ENCODE measurements around the gene DIS3L.

The DIS3L gene

GRCh38 chr15:66278671-66279070 lies 14.7 kb upstream of the DIS3L start:
- no peak overlapping the region for H3K4me3 ChIP-seq (replicated peaks; ENCODE audit: low read depth, low read length)
- no peak for TF ChIP-seq CTCF (IDR thresholded peaks at IDR 0.05; ENCODE audit: low read length, missing control alignments)
- no peak for DNase-seq (ENCODE audit: low read depth)

GRCh38 chr15:66284271-66284670 lies 9.1 kb upstream of the DIS3L start:
- DNase-seq (ENCODE audit: low read depth): no peak
- no peak for TF ChIP-seq CTCF (IDR thresholded peaks at IDR 0.05; ENCODE audit: low read length, missing control alignments)
- no peak overlapping the region for H3K4me3 ChIP-seq (replicated peaks; ENCODE audit: low read depth, low read length)

- H3K4me3 ChIP-seq (replicated peaks; ENCODE audit: low read depth, low read length): no peak overlapping the region
- peak; percentile 3 for DNase-seq (ENCODE audit: low read depth)
- no peak for TF ChIP-seq CTCF (IDR thresholded peaks at IDR 0.05; ENCODE audit: low read length, missing control alignments)
Observed at GRCh38 chr15:66285533-66286280, 7.7 kb upstream of the DIS3L start.

- TF ChIP-seq CTCF (IDR thresholded peaks at IDR 0.05; ENCODE audit: low read length, missing control alignments): peak; percentile 56
- DNase-seq (ENCODE audit: low read depth): peak; percentile 46
- H3K4me3 ChIP-seq (replicated peaks; ENCODE audit: low read depth, low read length): no peak overlapping the region
Observed at GRCh38 chr15:66287461-66288057, 5.8 kb upstream of the DIS3L start.

DNA sequence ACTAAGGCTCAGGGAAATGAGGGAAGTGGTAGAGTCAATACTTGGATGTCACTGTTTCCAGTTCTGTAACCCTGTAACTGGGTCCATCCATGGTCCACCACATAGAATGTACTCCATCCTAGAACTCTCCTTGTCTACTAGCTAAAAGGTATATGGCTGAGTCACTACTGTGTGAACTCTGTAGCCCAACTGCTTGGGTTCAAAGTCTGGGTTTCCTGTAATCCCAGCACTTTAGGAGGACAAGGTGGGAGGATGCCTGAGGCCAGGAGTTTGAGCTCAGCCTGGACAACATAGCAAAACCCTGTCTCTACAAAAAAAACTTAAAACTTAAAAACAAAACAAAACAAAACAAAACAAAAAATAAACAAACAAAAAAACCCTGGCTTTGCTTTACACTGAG lies 5.3 kb upstream of the DIS3L start:
- H3K4me3 ChIP-seq (replicated peaks; ENCODE audit: low read depth, low read length): no peak overlapping the region
- TF ChIP-seq CTCF (IDR thresholded peaks at IDR 0.05; ENCODE audit: low read length, missing control alignments): no peak
- no peak for DNase-seq (ENCODE audit: low read depth)

DNA sequence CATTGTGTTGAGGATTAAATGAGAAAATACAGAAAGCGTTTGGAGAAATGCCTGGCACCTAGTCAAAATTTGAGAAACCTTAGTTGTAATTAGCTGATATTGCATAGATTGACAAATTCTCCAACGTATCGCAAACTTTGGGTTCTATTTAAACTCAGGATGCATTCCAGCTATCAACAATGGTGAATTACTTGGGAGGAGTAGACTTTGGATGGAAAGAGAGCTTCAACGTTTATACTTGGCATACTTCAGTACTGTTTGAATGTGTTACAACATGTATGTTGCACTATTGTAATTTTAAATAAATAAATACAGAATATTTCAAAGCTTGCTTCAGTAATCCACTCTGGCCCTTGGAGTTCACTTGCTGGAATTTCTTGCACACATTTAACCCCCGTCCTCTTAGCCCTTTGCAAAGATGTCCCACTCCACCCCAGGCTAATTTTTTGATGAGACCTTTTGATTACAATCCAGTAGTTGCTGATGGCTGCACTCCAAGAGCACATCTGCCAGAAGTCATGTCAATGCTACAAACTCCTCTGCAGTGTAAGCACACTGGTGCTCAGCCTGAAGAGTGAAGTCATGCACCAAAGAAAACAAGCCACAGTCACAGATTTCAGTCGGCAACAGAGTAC lies 4.7 kb upstream of the DIS3L start:
- H3K4me3 ChIP-seq (replicated peaks; ENCODE audit: low read depth, low read length): no peak overlapping the region
- no peak for TF ChIP-seq CTCF (IDR thresholded peaks at IDR 0.05; ENCODE audit: low read length, missing control alignments)
- DNase-seq (ENCODE audit: low read depth): no peak
